ENCODE results near the gene GSTA2.

DNA sequence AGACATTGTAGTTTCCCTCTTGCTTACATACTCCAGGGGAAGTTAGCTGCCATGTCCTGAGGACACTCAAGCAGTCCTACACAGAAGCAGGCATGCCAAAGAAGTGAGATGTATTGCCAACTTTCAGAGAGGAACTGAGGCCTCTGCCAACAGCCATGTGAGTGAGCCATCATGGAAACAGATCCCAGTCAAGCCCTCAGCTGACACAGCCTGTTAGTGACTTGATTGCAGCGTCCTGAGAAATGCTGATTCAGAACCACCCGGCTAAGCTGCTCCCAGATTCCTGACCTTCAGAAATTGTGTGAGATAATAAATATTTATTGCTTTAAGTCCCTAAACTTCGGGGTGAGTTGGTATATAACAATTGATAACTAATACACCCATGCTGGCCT, 38.1 kb downstream of the GSTA2 start:
- TF ChIP-seq POLR2A (IDR thresholded peaks at IDR 0.05) = no peak
- TF ChIP-seq CTCF (IDR thresholded peaks at IDR 0.05) = no peak
- TF ChIP-seq POLR2AphosphoS5 (IDR thresholded peaks at IDR 0.05) = no peak

All from prostate gland (tissue), 2 donors.